NCI-H2107 (cell line): Measurements from ENCODE around the gene FILIP1.

Experiments
- DNase-seq: peaks from one replicate; lab custom pipeline; 2025; lab: John Stamatoyannopoulos, UW

Gene FILIP1

DNA sequence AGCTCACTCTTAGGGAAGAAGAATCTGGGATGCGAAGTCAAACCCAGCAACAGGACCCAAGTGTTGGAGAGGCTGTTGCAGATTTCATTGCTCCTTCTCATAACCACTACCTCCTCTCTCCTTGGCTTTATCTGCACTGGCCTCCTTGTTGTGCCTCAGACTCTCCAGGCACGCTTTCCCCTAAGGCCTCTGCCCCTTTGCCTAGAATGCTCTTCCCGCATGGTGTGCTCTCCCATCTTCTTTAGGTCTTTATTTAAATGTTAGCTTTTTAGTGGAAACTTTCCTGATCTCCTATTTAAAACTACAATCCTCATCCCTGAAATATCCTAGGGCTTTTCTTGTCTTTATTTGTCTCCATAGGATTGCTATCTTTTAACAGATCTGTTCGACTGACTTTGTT is 114.1 kb downstream of the FILIP1 start:
- DNase-seq, result no peak

- DNase-seq, result no peak
These were observed 115.5 kb downstream of the FILIP1 start for GRCh38 chr6:75378101-75378500.

DNA sequence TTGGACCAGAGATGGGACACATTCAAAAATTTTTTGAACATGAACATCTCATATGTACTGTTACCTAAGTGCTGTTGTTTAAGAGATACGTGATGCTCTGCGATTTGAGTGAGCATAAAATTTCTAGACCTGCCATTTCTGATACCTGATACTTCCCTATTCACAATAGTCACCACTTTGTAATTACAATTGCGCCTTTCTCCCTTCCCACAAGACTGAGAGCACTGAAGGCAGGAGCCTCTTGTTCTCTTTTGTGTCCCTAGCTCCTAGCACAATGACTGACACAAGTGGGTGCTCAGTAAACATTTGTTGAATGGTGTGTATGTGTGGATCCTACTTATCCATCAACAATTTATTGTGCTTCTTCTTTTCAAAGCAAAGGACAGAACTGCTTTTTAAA is 116.2 kb downstream of the FILIP1 start:
- peak; percentile 45 for DNase-seq

DNA sequence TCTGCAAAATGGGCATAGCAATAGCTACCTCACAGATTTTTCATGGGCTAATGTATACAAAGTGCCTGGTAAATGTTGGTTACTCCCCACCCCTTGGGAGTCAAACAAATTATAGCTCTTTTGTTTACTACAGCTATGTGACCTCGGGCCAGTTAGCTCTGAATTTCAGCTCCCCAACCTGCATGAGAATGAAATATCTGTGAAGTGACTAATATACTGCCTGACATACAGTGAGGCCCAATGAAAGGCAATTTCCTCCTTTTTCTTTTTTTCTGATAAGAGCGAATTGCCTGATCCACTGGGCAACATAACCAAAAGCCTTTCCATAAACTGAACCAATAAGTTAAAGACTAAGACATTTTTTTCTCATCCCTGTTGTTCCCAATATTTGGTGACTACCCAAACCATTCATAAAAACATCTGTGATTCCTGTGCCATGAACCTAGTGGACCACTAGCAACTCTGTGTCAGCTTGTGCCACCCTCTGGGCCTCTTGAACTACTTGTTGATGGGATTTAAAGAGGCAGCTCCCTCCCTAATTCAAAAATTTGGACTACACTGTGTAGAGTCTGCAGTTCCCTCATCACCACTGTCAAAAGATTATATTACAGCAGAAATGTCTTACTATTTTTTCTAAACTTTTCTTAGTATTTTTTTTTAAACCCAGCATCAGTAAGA is 117.1 kb downstream of the FILIP1 start:
- DNase-seq, result no peak

- no peak for DNase-seq
These were observed 118.6 kb downstream of the FILIP1 start for GRCh38 chr6:75374961-75375400.

- no peak for DNase-seq
These were observed 120.7 kb downstream of the FILIP1 start for GRCh38 chr6:75372884-75373283.

DNA sequence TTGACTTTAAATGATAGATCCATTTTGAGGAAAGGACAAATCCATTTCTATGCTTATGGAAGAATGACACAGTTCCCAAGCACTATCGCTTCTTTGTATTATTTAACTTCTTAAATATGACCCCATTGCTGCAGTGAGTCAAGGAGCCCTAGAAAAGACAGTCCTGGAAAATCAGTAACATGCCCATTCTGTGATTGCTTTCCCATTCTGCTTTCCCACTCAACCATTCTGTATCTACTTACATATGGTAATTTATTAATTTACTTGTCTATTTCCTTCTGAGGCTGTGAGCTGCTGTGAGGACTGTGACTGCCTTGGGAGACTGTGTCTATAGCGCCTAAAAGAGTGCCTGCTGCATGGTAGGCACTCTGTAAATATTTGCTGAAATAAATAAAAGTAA is 123.6 kb downstream of the FILIP1 start:
- no peak for DNase-seq

GRCh38 chr6:75368864-75369402 is 124.7 kb downstream of the FILIP1 start:
- DNase-seq, result no peak

DNA sequence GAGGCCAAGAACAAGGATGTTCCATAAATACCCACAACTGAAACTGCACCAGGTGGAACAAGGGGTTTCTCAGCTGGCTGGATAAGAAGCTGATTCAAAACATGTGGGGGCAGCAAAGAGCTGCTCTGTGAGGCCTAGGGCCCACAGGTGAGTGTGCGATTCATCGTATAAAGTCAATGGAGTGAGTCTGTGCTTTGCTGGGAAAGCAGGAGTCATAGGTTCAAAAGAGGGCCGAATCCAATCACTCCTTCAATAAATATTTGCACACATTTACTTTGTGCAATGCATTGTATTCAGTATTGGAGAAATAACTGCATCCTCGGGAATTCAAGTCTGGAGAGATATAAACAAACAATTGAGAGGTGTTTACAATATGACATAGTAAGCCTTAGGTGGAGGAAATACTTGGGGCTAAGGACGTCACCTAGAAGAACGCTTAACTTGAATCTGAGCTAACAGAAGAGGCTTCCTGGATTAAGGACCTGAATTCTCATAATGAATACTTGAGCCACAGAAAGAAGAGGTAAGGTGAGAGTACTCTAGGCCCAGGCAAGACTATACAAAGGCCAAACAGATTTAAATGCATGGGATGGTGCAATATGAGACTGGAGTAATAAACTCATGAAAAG is 125.3 kb downstream of the FILIP1 start:
- DNase-seq, result no peak

- DNase-seq, result no peak
These were observed 130.3 kb downstream of the FILIP1 start for GRCh38 chr6:75363304-75363703.

DNA sequence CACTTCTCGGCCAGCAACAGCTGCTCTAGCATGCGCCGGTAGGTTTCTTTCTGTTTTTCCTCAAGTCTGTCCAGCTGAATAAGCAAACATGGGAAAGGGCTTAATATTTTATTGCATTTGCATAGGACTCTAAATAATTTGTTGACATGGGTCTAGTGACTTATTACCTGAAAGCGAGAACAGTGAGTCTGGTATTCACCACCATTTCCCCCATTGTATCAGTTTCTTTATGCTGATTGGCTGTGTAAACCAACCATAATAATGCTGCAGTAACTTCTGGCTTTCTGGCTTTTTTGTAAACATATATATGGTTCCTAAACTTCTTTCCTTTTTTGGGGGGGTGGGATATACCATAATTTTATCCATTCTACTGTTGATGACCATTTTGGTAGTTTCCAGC is 140.0 kb downstream of the FILIP1 start:
- DNase-seq, result no peak

DNA sequence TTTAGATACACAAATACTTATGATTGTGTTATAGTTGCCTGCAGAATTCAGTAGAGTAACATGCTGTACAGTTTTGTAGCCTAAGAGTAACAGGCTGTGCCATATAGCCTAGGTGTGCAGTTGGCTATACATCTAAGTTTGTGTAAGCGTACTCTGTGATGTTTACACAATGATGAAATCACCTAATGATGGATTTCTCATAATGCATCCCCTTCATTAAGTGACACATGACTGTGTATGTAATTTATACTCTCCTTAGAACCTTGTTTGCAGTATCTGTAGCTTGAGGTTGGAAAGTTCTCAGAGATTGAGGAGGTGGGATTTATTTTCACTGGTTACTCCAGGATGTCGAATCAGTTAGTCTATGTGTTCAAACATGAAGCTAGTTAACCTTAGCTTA is 142.0 kb downstream of the FILIP1 start:
- DNase-seq, result no peak

DNA sequence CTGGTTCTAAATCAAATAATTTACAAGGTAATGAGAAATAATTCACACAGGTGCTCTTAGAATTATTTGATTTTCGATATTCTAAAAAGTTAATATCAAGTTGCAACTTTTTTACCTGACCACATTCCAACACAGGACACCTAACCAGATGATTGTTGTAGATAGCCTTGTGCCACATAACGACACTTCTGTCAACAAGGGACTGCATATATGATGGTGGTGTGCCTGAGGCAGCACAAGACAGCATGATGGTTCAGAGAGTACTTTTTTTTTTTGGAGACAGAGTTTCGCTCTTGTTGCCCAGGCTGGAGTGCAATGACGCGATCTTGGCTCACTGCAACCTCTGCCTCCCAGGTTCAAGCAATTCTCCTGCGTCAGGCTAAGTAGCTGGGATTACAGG is 142.8 kb downstream of the FILIP1 start:
- DNase-seq, result no peak

- DNase-seq, result no peak
These were observed 143.4 kb downstream of the FILIP1 start for GRCh38 chr6:75350156-75350555.

DNA sequence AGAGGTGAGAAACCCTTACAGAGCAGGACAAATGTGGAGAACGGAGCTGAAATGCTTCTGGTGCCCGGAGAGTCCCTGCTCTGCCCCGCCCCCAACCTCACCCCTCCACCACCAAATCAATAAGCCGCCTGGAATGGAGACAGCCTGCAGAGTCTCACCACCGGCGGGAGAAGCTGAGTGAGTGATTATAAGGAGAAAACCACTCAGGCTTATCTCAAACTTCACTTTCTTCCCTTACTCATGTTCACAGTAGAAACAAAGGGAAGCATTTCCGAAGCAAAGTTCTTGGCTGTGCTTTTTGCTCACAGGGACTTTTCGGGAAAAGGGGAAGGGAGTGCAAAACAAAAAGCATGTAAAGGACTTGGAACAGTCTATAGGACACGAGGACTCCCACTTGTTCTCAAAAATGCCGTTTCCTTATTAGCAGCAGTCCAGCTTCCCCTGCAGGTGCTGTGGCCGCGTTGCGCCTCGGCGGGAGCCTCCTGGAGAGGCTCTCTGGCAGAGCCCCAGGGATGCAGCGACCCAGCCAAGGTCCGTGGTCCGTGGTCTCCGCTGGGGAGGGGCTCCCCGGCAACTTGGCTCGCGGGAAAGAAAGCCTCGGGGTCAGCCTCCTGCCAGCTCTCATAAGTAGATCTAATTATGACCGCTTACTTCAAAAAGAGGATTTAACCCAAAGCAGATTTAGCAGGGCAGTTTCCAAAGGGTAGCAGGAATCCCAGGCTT is 144.2 kb downstream of the FILIP1 start:
- DNase-seq, result no peak

- no peak for DNase-seq
These were observed 144.7 kb downstream of the FILIP1 start for GRCh38 chr6:75348882-75349261.

DNA sequence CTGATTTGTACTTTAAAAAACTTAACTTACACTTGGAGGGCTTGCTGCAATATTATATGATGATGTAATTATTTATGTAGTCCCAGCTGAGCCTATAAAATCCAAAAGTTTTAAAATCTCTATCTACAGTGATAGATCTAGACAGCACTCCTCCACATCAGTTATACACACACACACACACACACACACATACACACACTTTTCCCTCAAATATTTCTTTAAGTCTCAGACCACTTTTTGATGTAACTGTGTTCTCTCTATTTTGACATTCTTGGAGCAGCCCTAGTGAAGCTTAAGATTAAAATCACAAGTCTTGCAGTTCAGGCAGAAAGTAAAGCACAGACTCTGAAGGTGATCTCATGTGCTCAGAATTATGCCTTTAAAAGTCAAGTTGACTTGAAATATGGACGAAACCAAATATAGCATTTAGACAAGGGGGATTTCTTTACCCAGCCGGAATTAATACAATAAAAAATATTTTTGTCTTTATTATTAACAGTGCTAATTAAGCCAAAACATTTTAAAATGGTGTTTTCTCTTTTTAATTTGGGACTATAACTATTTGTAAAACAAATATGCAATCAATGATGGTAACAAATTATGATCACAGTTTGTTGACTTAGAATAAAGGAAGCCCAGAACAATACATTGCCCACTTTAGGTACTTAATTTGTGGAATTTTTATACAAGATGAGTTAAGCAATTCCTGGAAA is 145.5 kb downstream of the FILIP1 start:
- no peak for DNase-seq

- DNase-seq, result no peak
These were observed 148.2 kb downstream of the FILIP1 start for GRCh38 chr6:75345413-75345812.

- DNase-seq, result no peak
These were observed 149.1 kb downstream of the FILIP1 start for GRCh38 chr6:75344455-75344854.

- no peak for DNase-seq
These were observed 149.6 kb downstream of the FILIP1 start for GRCh38 chr6:75344021-75344420.

DNA sequence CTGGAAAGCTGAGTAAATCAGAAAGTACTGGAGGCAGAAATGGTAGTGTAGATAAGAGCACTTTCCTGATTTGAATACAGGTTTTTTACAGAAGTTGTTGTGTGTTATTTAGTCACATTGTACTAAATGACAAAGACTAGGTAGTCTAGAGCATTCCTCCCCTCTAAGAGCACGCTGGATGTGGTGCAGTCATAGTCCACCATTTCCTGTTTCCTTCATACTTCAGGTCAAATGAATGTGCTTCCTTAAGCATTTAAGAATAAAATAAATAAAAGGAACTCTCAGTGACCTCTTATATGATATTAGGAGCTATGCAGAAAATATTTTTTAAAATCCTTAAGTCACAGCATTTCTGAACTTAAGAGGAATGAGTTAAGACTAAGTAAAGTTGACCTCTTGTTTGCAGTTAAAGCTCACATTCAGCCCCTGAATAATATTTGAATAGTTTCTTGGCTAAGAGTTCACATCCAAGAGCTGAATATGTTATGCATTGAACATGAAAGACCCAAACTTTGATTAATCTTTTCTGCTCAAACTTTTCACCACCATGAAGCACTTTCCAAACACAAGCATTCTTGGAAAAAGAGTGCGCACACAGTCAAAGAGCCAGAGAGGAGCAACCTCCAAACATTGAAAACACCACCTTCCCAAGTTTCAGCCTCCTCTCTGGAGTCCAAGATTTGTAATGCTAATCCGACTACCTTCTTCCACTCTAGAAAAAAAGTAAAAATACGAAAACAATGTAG is 155.6 kb downstream of the FILIP1 start:
- no peak for DNase-seq
